Gastroesophageal sphincter (tissue), 4 donors: ENCODE measurements around the gene SYPL1. TPM values are rescaled to one million over a fixed set of nuclear protein-coding genes. Genes with fewer than 3 reads are reported as not detected.
A peak's percentile ranks its signal among the peaks of the same experiment; 100 is the strongest.

Experiments used
- ATAC-seq: fragments of 150-250 bp; one replicate; pipeline ENCODE4 v1.9.1; 2016; ENCODE audit warnings: mild to moderate bottlenecking, moderate library complexity
- H3K27ac ChIP-seq, 4 donors: fragments of 200-600 bp; sonication (generic) in 3 of 4; 1 replicate in 3 of 4; 2 replicates in 1 of 4; pipeline ENCODE4 v1.5.1; 2016 to 2019
- H3K27me3 ChIP-seq: fragments of 200-600 bp; sonication (generic); one replicate; pipeline ENCODE4 v1.5.1; 2019
- H3K36me3 ChIP-seq, 2 donors: fragments of 200-600 bp; sonication (generic); one replicate each; pipeline ENCODE4 v1.5.1; 2019; ENCODE audit warnings: control low read depth in 1 of 2
- H3K4me1 ChIP-seq, 3 donors: fragments of 200-600 bp; sonication (generic); 1 replicate in 2 of 3; 2 replicates in 1 of 3; pipeline ENCODE4 v1.5.1; 2016 to 2019; ENCODE audit warnings: control low read depth in 2 of 3
- H3K4me3 ChIP-seq, 2 donors: fragments of 200-600 bp; sonication (generic); one replicate each; pipeline ENCODE4 v1.5.1; 2019; ENCODE audit warnings: mild to moderate bottlenecking in 1 of 2, moderate library complexity in 1 of 2
- H3K9me3 ChIP-seq, 3 donors: fragments of 200-600 bp; sonication (generic); one replicate each; pipeline ENCODE4 v1.5.1; 2017 to 2019; ENCODE audit warnings: control low read depth in 2 of 3
- EP300 ChIP-seq: sonication (generic); formaldehyde crosslinking; IDR thresholded peaks from one replicate; pipeline ENCODE4 v1.6.1; 2017; ENCODE audit warnings: antibody characterized with exemption, mild to moderate bottlenecking
- POLR2A ChIP-seq, 2 donors: fragments of 450-650 bp; IDR thresholded peaks; one replicate each; pipeline ENCODE4 v1.6.1; 2017; ENCODE audit warnings: antibody characterized with exemption in 2 of 2, mild to moderate bottlenecking in 2 of 2, moderate library complexity in 1 of 2
- POLR2AphosphoS5 ChIP-seq: sonication (generic); formaldehyde crosslinking; IDR thresholded peaks from one replicate; pipeline ENCODE4 v1.6.1; 2017; ENCODE audit warnings: antibody characterized with exemption
- WGBS, 2 donors: methylation state at CpG; one replicate each; pipeline ENCODE4 v1.1.5; 2018; ENCODE audit warnings: low coverage in 1 of 2; 5-methylcytosine and 5-hydroxymethylcytosine counted together
- total RNA-seq, 4 donors: library from RNA; depleted of rRNA; stranded (reverse); fragments of >200 nt; gene quantifications; one replicate each; pipeline ENCODE4 v1.1.0, GENCODE V29; 2016
- TF ChIP-seq, protein P1 (sequence below), 4 experiments: fragments of 200-600 bp in 2 of 4; fragments of 450-650 bp in 2 of 4; sonication (generic) in 1 of 4; IDR thresholded peaks; one replicate each; pipeline ENCODE4 v1.5.1; 2017 to 2019; ENCODE audit warnings: antibody characterized with exemption in 4 of 4, mild to moderate bottlenecking in 2 of 4, moderate library complexity in 2 of 4

SYPL1 gene
- total RNA-seq, 4 donors from 2014 or later: 80.0 to 132 (median 93.2) TPM

GRCh38 chr7:106058928-106059324 lies 53.2 kb downstream of the SYPL1 start:
- Histone ChIP-seq H3K4me1 (peaks cover 0 to 58% (median 3%) of the 10 kb centered on the region in 3 donors), H3K27ac (peak overlapping the region in 3 of 4 donors; percentile 10 to 38 (median 21))
- 100% methylated on average over 2 of the region's 3 CpGs; no CpG with 5 or more reads in 1 of the 2 donors for WGBS, 2 donors

GRCh38 chr7:106057962-106058927 lies 53.9 kb downstream of the SYPL1 start:
- 69 to 72% methylated on average over 3 to 9 of the region's 19 CpGs for WGBS, 2 donors
- H3K36me3 ChIP-seq: no peaks in the 10 kb centered on the region
- H3K4me3 ChIP-seq: no peak overlapping the region
- no peaks in the 10 kb centered on the region for H3K9me3 ChIP-seq
- H3K27ac ChIP-seq: peak overlapping the region in 3 of 4 donors; percentile 10 to 45 (median 21)
- H3K27me3 ChIP-seq: no peaks in the 10 kb centered on the region
- peaks cover 0 to 52% (median 3%) of the 10 kb centered on the region in 3 donors for H3K4me1 ChIP-seq
- TF ChIP-seq, protein P1, sequence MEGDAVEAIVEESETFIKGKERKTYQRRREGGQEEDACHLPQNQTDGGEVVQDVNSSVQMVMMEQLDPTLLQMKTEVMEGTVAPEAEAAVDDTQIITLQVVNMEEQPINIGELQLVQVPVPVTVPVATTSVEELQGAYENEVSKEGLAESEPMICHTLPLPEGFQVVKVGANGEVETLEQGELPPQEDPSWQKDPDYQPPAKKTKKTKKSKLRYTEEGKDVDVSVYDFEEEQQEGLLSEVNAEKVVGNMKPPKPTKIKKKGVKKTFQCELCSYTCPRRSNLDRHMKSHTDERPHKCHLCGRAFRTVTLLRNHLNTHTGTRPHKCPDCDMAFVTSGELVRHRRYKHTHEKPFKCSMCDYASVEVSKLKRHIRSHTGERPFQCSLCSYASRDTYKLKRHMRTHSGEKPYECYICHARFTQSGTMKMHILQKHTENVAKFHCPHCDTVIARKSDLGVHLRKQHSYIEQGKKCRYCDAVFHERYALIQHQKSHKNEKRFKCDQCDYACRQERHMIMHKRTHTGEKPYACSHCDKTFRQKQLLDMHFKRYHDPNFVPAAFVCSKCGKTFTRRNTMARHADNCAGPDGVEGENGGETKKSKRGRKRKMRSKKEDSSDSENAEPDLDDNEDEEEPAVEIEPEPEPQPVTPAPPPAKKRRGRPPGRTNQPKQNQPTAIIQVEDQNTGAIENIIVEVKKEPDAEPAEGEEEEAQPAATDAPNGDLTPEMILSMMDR (IDR thresholded peaks at IDR 0.05): no peak
- TF ChIP-seq POLR2AphosphoS5 (peak; percentile 35), EP300 (no peak), POLR2A (IDR thresholded peaks at IDR 0.05) (no peak)
- ATAC-seq: peak; percentile 61

More at GRCh38 chr7:106058928-106059324, 53.2 kb downstream of the SYPL1 start:
- no peak for ATAC-seq
- Histone ChIP-seq H3K36me3 (no peaks in the 10 kb centered on the region), H3K9me3 (no peaks in the 10 kb centered on the region), H3K27me3 (no peaks in the 10 kb centered on the region), H3K4me3 (no peak overlapping the region)
- TF ChIP-seq POLR2A (IDR thresholded peaks at IDR 0.05) (no peak), EP300 (no peak), POLR2AphosphoS5 (no peak)
- TF ChIP-seq, protein P1 (IDR thresholded peaks at IDR 0.05): no peak

GRCh38 chr7:106057204-106057961 lies 54.7 kb downstream of the SYPL1 start:
- no peaks in the 10 kb centered on the region for H3K36me3 ChIP-seq
- peaks cover 0 to 44% (median 3%) of the 10 kb centered on the region in 3 donors for H3K4me1 ChIP-seq
- no peaks in the 10 kb centered on the region for H3K27me3 ChIP-seq
- no peak for TF ChIP-seq POLR2AphosphoS5
- TF ChIP-seq, protein P1 (IDR thresholded peaks at IDR 0.05): no peak
- ATAC-seq: no peak
- H3K9me3 ChIP-seq: no peaks in the 10 kb centered on the region
- H3K27ac ChIP-seq: peak overlapping the region in 1 of 4 donors; percentile 10
- 72 to 100% methylated on average over 1 to 9 of the region's 10 CpGs for WGBS, 2 donors
- H3K4me3 ChIP-seq: no peak overlapping the region

- TF ChIP-seq POLR2A (IDR thresholded peaks at IDR 0.05) (no peak), POLR2AphosphoS5 (no peak), EP300 (no peak)
- TF ChIP-seq, protein P1 (IDR thresholded peaks at IDR 0.05): peak; percentile 81 to 93 (median 92)
- peak; percentile 86 for ATAC-seq
- H3K27ac ChIP-seq: no peak overlapping the region
- no peaks in the 10 kb centered on the region for H3K27me3 ChIP-seq
- H3K4me3 ChIP-seq: no peak overlapping the region
- WGBS, 2 donors: 52 to 78% methylated on average over 4 to 9 of the region's 9 CpGs
- no peaks in the 10 kb centered on the region for H3K9me3 ChIP-seq
- H3K36me3 ChIP-seq: no peaks in the 10 kb centered on the region
- peaks cover 0 to 39% (median 3%) of the 10 kb centered on the region in 3 donors for H3K4me1 ChIP-seq
Observed at GRCh38 chr7:106056513-106057203, 55.5 kb downstream of the SYPL1 start.
